Thyroid gland (tissue), 4 donors: ENCODE data around the gene CDK8.

ENCODE experiments used
- POLR2A ChIP-seq, 2 donors: fragments of 450-650 bp; IDR thresholded peaks; one replicate each; pipeline ENCODE4 v1.6.1; 2017; ENCODE audit warnings: antibody characterized with exemption in 2 of 2, mild to moderate bottlenecking in 2 of 2, moderate library complexity in 1 of 2
- TF ChIP-seq, protein P1 (sequence below), 6 experiments: fragments of 200-600 bp in 3 of 6; fragments of 450-650 bp in 3 of 6; sonication (generic) in 3 of 6; IDR thresholded peaks; one replicate each; pipeline ENCODE4 v1.5.1; 2016 to 2019; ENCODE audit warnings: antibody characterized with exemption in 6 of 6, mild to moderate bottlenecking in 2 of 6, inconsistent platforms in 1 of 6, moderate library complexity in 1 of 6

DNA sequence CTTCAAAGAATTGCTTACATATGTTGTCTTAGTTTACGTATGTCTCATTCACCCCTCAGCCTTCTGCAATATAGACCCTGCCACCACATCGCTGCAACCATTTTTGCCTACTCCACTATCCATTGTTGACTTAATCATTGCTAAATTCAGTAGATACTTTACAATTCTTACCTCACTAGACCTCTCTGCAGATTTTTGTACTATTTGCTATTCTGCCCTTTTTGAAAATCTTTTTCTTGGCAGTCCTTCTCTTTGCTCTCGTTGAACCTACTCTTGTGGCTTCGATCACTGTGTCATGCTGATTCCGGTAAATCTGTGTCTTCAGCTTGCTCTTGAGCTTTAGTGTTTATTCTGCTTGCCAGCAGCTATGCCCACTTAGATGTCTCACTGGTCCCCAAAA is 81.2 kb downstream of the CDK8 start:
- no peak for TF ChIP-seq POLR2A (IDR thresholded peaks at IDR 0.05)
- TF ChIP-seq, protein P1, sequence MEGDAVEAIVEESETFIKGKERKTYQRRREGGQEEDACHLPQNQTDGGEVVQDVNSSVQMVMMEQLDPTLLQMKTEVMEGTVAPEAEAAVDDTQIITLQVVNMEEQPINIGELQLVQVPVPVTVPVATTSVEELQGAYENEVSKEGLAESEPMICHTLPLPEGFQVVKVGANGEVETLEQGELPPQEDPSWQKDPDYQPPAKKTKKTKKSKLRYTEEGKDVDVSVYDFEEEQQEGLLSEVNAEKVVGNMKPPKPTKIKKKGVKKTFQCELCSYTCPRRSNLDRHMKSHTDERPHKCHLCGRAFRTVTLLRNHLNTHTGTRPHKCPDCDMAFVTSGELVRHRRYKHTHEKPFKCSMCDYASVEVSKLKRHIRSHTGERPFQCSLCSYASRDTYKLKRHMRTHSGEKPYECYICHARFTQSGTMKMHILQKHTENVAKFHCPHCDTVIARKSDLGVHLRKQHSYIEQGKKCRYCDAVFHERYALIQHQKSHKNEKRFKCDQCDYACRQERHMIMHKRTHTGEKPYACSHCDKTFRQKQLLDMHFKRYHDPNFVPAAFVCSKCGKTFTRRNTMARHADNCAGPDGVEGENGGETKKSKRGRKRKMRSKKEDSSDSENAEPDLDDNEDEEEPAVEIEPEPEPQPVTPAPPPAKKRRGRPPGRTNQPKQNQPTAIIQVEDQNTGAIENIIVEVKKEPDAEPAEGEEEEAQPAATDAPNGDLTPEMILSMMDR (IDR thresholded peaks at IDR 0.05) = no peak
